Activated naive CD4-positive, alpha-beta T cell treated with anti-CD3 and anti-CD28 coated beads, Interleukin-2, amount 50 U/mL, for 72 hours (primary cell): ENCODE results near the gene OSGIN1. TPM values are rescaled to one million over a fixed set of nuclear protein-coding genes. Genes with fewer than 3 reads are reported as not detected.

Experiments
- ATAC-seq, 2 donors: fragments of 150-1000 bp; cut with Tn5 transposase; 2 replicates each; pipeline ENCODE4 v1.10.0; 2021; ENCODE audit warnings: mild to moderate bottlenecking in 2 of 2, moderate library complexity in 2 of 2
- DNase-seq, 2 donors: peaks; one replicate each; pipeline ENCODE4 v3.0.0; 2021 to 2022; ENCODE audit warnings: low spot score in 2 of 2
- H3K27ac Mint-ChIP-seq, 2 donors: one replicate each; pipeline ENCODE4 v1.8.0; 2022; ENCODE audit warnings: mild to moderate bottlenecking in 2 of 2, mixed read lengths in 2 of 2
- H3K36me3 Mint-ChIP-seq, 2 donors: one replicate each; pipeline ENCODE4 v1.8.0; 2022; ENCODE audit warnings: mixed read lengths in 2 of 2
- H3K9me3 Mint-ChIP-seq, 2 donors: one replicate each; pipeline ENCODE4 v1.8.0; 2022; ENCODE audit warnings: mixed read lengths in 2 of 2
- total RNA-seq, 2 donors: library from RNA; stranded (reverse); gene quantifications; one replicate each; pipeline ENCODE4 v1.2.3, GENCODE V29; 2022

Gene OSGIN1, protein sequence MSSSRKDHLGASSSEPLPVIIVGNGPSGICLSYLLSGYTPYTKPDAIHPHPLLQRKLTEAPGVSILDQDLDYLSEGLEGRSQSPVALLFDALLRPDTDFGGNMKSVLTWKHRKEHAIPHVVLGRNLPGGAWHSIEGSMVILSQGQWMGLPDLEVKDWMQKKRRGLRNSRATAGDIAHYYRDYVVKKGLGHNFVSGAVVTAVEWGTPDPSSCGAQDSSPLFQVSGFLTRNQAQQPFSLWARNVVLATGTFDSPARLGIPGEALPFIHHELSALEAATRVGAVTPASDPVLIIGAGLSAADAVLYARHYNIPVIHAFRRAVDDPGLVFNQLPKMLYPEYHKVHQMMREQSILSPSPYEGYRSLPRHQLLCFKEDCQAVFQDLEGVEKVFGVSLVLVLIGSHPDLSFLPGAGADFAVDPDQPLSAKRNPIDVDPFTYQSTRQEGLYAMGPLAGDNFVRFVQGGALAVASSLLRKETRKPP
- total RNA-seq: under 1 TPM; 0.49 to 0.87 TPM

DNA sequence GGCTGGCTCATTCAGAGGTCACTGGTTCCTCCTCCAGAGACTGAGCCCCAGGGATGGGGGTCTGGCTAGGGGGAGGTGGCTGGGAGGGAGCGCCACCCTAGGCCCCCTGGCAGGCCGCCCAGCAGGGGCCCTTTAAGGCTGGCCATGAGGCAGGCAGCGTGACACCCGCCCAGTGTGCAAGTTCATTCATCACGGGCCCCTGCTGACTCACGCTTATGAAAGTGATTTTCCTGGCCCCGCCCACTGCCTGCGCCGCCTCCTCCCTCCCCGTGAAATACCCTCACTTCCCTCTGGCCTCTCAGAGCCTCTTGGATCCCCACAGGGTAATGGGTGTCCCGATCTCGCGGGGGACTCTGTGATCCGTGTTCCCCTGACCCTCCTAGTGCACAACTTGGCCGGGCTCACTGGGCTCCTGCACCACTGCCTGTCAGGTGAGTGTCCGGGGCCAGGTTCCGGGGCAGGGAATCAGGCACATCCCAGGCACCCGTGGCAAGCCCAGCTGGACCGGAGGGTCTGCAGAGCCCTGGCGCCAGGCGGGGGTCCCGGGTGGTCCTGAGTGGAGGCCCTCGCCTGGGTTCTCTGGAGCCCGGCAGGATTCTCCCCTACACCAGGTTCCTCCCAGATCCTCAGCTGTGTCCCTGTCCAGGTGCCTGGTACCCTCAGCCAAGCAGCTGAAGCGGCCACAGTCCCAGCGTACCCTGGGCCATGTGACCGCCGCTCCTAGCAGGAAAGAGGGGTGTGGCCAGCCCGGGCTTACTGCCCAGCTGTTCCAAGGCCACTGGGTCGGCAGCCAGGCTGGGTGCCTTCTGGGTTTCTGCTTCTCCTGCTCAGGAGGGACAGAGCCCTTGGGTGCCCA, at the start of gene OSGIN1:
OSGIN1 (plus strand) TSS at position 301 of the 856 bp plus-strand sequence. CDS start 4,432 bp downstream, outside the sequence.
- Mint-ChIP-seq H3K36me3 (no peaks in the 10 kb centered on the region), H3K27ac (peak within 1 kb of the TSS in 1 of 2 donors; percentile 85), H3K9me3 (no peaks in the 10 kb centered on the region)
- DNase-seq (peak; percentile 73 to 81), ATAC-seq (peak; percentile 92 to 93)

DNA sequence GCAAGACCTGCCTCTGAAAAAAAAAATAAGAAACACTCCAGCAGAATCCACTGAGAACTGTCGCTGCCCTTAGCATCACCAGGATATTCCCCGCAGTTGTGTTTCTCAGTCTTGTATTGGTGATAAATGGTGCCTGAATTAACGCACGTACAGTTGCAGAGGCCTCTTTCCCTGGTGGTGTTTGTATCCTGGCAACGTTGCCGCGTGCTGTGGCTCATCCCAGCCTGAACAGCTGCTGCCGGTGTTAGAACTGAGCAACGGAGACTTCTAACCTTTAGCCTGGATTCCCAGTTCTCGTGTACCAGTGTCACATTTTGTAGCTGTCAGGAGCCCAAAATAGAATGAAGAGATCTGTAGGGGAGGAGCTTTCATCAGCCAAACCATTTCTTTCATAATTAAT, 49.3 kb upstream of the OSGIN1 start:
- H3K36me3 Mint-ChIP-seq: peaks cover 0 to 5% of the 10 kb centered on the region in 2 donors
- DNase-seq: no peak
- H3K9me3 Mint-ChIP-seq: no peaks in the 10 kb centered on the region
- ATAC-seq: no peak
- H3K27ac Mint-ChIP-seq: no peak overlapping the region

DNA sequence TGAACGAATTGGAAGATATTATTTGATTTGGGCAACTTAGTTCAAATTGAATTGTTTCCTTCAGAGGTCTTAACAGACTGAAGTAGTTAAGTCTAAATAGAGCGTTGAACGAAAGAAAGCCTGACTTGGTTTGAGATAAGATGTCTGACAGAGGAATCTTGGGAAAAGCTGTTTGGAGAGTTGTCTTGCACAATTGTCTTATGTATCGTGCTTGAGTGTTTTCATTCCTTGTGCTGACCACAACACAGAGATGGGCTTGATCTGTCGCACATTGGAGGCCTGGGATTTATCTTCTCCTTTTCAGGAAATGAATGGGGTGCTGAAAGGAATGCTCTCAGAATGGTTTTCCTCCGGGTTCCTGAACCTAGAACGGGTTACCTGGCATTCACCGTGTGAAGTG, 46.4 kb upstream of the OSGIN1 start:
- no peaks in the 10 kb centered on the region for H3K9me3 Mint-ChIP-seq
- no peak for DNase-seq
- no peaks in the 10 kb centered on the region for H3K36me3 Mint-ChIP-seq
- no peak overlapping the region for H3K27ac Mint-ChIP-seq
- no peak for ATAC-seq

DNA sequence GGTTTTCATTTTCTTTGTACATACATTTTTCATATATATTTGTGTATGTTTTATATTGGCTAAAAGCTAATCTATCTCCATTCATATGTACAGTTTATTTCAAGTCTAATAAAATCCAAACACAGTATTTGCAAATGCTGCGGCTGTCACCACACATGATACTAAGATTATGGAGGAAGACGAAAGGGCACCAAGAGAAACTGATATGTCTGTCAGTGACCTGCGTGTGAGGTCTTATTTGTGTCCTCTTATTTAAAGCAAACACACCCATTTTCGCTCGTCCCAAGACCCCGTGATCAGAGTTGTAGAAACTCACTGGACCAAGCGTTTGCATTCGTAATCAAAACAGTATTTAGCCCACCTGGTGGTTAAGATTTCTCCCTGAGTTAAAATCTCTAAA, 45.9 kb upstream of the OSGIN1 start:
- ATAC-seq (no peak), DNase-seq (no peak)
- no peaks in the 10 kb centered on the region for H3K9me3 Mint-ChIP-seq
- H3K27ac Mint-ChIP-seq: no peak overlapping the region
- H3K36me3 Mint-ChIP-seq: peaks cover 0 to 3% of the 10 kb centered on the region in 2 donors

DNA sequence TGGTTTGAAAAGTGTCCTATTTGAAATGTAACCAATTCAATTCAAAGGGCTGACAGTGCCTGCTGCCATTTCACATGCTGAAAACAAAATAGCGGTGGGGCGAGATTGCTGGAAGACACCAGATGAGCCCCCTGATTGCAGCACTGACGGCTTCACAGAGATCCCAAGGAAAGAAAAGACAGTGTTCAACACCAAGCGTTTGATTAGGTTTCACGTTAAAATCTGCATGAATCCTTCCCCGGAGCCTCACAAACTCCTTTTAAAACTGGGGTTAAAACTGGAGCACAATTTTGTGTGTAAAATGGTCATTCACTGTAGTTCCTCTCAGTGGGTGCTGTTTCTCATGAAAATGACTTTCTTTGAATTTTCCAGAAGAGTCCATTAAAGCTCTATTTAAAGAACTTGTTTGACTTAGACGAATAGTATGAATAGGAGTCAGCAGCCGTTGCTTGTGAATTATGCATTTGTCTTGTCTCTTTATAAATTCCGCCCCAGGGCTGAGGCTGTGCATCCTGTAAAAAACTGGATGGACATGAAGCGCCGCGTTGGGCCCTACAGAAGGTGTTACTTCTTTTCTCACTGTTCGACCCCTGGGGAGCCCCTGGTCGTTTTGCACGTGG, 45.3 kb upstream of the OSGIN1 start:
- no peak for DNase-seq
- Mint-ChIP-seq H3K27ac (no peak overlapping the region), H3K36me3 (peaks cover 0 to 4% of the 10 kb centered on the region in 2 donors), H3K9me3 (no peaks in the 10 kb centered on the region)
- no peak for ATAC-seq

DNA sequence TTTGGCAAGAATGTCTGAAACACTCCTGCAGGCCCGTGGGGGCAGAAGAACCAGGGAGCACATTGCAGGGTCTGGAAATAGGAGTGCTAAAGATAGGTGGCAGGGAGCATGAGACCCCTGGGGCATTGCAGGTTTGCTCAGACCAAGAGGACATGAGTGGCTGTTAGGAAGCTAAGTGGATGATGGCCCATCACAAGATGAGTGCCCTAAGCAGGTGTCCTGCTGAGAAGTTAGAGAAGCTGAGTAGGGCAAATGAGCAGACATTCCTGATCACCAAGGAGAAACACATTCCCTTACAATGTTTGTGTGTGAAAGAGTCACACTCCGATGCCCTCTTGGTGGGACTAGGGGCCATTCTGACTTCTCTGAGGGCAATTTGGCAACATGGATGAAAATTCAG, 44.2 kb upstream of the OSGIN1 start:
- Mint-ChIP-seq H3K36me3 (peaks cover 0 to 9% of the 10 kb centered on the region in 2 donors), H3K27ac (no peak overlapping the region), H3K9me3 (no peaks in the 10 kb centered on the region)

DNA sequence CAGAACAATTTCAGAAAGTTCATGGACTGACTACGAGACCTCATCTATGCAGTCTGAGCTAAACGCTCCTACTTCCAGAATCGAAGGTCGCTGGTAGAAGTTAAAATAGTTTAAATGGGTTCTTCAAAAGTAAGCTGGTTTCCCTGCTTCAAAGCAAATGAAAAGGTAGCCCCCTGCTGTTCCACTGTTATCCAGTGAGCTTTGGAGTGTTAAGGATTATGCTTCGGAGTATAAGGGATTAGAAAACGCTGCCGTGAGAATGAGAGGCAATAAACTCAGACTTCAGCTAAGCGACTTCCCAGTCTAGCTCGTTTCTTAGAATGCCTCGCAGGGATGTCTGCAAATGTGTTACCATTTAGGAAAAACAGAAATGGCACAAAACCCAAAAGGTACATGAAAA, 41.8 kb upstream of the OSGIN1 start:
- no peak for DNase-seq
- no peak overlapping the region for H3K27ac Mint-ChIP-seq
- no peak for ATAC-seq
- H3K36me3 Mint-ChIP-seq: peaks cover 0 to 14% of the 10 kb centered on the region in 2 donors
- H3K9me3 Mint-ChIP-seq: no peaks in the 10 kb centered on the region

More for the DNA sequence above, 44.2 kb upstream of the OSGIN1 start:
- ATAC-seq: no peak
- no peak for DNase-seq

DNA sequence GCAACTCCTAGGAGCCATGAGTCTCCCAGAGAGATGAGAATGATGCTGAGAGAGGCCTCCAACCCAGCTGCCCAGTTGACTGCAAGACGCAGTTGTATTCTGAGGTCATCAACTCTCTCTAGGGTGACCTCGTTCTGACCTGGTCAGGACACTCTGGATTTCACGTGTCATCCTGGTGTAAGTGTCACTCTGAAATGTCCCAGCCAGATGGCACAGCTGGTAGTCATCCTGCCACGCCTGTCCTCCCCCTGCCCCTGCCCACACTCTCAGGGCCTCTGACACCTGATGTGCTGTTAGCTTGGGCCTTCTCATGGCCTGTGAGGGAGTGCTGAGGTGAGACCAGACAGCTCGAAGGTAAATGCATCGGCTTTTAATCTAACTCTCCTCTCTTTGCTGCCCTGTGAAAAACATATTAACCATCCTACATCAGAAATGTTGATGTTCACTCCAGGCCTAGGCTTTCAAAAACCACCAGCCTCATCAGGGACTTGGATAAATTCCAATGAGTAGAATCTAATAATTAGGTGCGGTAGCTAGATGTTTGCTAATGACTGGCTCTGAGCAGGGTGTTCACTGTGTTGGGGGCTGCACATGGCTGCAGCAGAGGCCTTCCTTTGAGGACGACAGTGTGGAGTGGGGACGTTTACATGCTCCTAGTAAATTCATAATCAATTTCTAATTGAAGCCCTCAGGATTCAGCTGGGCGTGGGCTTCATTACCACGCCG, 40.4 kb upstream of the OSGIN1 start:
- H3K36me3 Mint-ChIP-seq: peaks cover 0 to 18% of the 10 kb centered on the region in 2 donors
- DNase-seq: no peak
- H3K27ac Mint-ChIP-seq: no peak overlapping the region
- H3K9me3 Mint-ChIP-seq: no peaks in the 10 kb centered on the region
- no peak for ATAC-seq

DNA sequence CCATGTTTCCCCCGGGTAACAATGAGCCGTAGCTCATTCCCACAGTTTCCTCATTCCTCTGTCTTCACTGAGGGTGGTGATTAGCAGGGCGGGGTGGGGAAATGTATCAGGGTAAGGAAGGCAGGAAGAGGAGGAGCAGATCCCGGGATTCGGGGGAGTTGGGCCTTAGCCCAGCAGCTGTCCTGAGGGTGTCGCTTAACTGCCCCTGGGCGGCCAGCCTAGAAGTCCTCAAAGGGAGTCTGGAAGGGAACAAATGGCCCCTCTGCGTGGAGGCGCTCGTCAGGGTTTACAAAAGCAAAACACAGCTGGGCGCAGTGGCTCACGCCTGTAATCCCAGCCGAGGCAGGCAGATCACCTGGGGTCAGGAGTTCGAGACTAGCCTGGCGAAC, 39.8 kb upstream of the OSGIN1 start:
- H3K36me3 Mint-ChIP-seq: peaks cover 0 to 24% of the 10 kb centered on the region in 2 donors
- H3K9me3 Mint-ChIP-seq: no peaks in the 10 kb centered on the region
- ATAC-seq (no peak), DNase-seq (no peak)
- no peak overlapping the region for H3K27ac Mint-ChIP-seq

DNA sequence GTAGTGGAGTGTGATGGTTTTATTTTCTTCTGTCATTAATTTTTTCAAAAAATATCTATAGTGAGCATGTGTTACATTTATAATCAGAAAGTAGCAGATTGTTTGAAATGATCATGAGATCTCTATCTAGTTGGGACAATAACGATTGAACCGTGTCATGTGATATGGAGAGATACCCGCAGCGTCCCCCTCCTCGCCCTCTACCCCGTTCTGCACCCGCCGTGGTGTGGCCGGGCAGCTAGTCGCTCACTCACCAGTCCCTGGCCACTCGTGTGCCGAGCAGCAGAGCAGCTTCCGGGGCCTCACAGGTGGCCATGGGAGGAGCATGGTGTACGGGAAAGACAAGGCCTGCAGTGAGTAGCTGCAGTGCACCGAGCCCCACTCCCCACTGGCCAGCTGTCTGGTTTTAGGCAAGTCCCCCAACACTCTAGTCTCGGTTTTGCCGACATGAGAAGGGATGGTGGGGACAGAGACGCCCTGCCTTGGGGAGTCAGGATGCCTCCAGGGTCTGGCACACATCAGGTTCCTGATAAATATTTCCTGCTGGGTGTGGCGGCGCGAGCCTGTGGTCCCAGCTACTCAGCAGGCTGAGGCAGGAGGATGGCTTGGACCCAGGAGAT, 38.8 kb upstream of the OSGIN1 start:
- ATAC-seq (no peak), DNase-seq (no peak)
- Mint-ChIP-seq H3K27ac (no peak overlapping the region), H3K9me3 (peaks cover 0 to 7% of the 10 kb centered on the region in 2 donors), H3K36me3 (peaks cover 8 to 34% of the 10 kb centered on the region in 2 donors)

DNA sequence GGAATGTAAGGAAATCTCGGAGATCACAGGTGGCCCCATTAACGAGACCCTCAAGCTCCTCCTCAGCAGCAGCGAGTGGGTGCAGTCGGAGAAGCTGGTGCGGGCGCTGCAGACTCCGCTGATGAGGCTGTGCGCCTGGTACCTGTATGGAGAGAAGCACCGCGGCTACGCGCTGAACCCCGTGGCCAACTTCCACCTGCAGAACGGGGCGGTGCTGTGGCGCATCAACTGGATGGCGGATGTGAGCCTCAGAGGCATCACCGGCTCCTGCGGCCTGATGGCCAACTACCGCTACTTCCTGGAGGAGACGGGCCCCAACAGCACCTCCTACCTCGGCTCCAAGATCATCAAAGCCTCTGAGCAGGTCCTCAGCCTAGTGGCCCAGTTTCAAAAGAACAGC, 38.0 kb upstream of the OSGIN1 start:
- Mint-ChIP-seq H3K27ac (no peak overlapping the region), H3K36me3 (peaks cover 11 to 38% of the 10 kb centered on the region in 2 donors), H3K9me3 (peaks cover 0 to 7% of the 10 kb centered on the region in 2 donors)
- DNase-seq (no peak), ATAC-seq (no peak)

DNA sequence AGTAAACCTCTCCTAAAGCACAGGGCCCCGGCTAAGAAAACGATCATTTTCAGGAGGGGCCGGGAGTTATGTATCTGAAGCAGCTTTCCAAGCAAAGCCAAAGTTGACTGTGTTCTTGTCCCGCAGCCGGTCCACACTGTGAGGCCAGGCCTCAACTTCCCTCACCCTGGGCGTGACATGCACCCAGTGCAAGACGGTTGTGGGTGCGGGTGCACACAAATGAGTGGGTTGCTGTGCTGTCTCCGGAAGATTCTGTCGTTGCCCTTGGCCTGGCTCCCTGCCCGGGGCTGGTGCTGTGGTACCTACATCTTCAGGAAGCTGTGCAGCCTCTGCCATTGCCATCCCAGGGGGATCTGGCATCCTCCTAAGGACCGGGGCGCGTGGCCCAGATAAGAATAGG, 37.5 kb upstream of the OSGIN1 start:
- H3K36me3 Mint-ChIP-seq: peaks cover 11 to 38% of the 10 kb centered on the region in 2 donors
- peaks cover 0 to 7% of the 10 kb centered on the region in 2 donors for H3K9me3 Mint-ChIP-seq
- H3K27ac Mint-ChIP-seq: no peak overlapping the region

DNA sequence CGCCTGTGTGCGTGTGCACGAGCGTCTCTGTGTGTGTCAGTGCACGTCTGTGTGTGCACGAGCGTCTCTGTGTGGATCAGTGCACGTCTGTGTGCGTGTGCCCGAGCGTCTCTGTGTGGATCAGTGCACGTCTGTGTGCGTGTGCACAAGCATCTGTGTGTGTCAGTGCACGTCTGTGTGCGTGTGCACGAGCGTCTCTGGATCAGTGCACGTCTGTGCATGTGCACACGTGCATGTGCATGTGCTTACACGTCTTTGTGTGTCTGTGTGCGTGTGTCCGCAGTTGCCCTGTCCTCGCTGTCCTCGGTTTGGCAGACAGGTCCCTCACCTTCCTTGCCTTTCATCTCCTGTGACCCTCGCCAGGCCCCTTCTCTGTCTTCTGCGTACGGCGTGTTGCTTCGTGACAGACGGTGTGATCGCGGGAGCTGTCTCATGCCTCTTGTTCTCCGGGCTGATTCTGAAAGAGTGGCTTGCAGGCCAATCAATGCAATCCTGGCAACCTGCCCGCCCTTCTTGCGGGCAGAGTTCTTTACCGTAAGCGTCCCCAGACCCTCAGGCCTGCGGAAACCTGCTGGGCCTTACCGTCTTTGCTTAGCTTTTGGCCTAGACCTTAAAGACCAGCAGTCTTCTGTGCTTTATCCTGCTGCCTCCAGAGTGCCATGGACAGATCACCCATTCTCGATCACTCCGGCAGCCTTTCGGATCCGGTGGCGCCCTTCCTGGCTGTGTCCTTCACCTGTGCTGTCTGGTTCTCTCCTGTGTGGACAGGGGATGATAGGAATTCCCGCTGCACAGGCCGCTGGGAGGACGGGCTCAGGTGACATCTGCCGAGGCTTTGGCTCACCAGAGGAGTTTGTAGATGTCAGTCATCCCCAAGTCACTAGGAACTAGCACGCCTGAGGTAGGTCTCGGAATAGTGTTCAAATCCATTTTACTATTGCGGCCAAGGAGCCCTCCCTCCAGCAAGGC, 35.6 kb upstream of the OSGIN1 start:
- no peak overlapping the region for H3K27ac Mint-ChIP-seq
- ATAC-seq: no peak
- H3K36me3 Mint-ChIP-seq: peaks cover 11 to 34% of the 10 kb centered on the region in 2 donors

More for the DNA sequence above, 37.5 kb upstream of the OSGIN1 start:
- no peak for ATAC-seq
- DNase-seq: no peak

DNA sequence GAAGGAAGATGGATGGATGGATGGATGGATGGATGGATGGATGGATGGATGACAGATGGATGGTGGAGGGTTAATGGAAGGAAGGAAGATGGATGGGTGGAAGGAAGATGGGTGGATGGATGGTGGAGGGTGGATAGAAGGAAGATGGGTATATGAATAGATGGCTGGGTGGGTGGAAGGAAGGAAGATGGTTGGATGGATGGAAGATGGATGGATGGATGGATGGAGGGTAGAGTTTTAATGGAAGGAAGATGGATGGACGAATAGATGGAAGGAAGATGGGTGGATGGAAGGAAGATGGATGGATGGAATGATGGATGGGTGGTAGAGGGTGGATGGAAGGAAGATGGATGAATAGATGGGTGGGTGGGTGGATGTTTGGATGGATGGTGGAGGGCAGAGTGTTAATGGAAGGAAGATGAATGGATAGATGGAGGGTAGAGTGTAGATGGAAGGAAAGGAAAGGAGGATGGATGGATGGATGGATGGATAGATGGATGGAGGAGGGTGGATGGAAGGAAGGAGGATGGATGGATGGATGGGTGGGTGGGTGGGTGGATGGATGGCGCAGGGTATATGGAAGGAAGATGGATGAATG, 32.0 kb upstream of the OSGIN1 start:
- Mint-ChIP-seq H3K9me3 (peaks cover 0 to 7% of the 10 kb centered on the region in 2 donors), H3K27ac (no peak overlapping the region), H3K36me3 (peaks cover 11 to 27% of the 10 kb centered on the region in 2 donors)
- ATAC-seq (no peak), DNase-seq (no peak)

More for the DNA sequence above, 35.6 kb upstream of the OSGIN1 start:
- DNase-seq: no peak
- H3K9me3 Mint-ChIP-seq: peaks cover 0 to 7% of the 10 kb centered on the region in 2 donors
